Amniotic stem cell (primary cell): ENCODE data around the gene GPC5.

Experiments
- DNase-seq: peaks from one replicate; lab custom pipeline; 2025; lab: John Stamatoyannopoulos, UW

The GPC5 gene

DNA sequence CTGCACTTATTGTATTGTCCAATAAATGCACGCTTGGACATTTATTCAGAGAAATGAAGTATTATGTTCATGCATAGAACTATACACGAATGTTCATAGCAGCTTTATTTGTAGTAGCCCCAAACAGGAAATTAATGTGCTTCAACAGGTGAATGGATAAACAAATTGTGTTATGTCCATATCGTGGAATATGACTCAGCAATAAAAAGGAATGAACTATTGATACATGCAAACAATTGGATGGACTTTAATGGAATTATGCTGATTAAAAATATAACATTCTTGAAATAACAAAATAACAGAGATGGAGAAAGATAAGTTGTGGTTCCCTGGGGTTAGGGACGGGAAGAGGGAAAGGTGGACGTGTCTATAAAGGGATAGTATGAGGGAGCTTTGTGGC, 65.9 kb downstream of the GPC5 start:
- DNase-seq = no peak

DNA sequence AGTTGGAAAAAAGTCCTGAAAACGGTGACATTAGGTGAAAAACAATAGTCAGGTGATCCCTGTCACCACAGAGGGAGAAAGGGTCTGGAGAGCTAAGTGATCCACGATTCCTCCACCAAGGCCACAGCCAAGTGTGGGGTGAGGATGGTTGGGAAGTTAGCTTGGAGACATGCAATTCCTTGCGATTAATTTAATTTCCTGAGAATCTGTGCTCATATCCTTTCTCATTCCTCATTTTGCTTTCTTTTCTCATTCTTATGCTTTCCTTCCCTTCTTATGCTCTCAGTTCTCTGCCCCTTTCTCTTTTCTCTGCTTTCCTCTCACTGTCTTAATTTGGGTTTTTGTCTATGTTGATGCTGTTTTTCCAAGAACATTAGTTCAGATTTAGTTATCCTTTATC, 68.8 kb downstream of the GPC5 start:
- no peak for DNase-seq

DNA sequence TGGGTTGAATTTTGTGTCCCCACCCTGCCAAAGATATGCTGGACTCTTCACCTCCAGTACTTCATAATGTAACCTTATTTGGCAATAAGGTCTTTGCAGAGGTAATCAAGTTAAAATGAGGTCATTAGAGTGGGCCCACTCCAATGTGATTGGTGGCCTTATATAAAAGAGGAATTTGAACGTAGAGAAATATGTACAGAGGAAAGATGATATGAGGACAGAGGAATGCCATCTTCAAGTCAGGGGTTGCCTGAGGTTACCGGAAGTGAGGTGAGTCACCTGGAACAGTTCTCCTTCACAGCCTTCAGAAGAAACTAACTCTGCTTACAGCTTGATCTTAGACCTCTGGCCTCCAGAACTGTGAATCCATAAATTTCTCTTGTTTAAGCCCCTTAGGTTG, 69.9 kb downstream of the GPC5 start:
- DNase-seq = no peak

DNA sequence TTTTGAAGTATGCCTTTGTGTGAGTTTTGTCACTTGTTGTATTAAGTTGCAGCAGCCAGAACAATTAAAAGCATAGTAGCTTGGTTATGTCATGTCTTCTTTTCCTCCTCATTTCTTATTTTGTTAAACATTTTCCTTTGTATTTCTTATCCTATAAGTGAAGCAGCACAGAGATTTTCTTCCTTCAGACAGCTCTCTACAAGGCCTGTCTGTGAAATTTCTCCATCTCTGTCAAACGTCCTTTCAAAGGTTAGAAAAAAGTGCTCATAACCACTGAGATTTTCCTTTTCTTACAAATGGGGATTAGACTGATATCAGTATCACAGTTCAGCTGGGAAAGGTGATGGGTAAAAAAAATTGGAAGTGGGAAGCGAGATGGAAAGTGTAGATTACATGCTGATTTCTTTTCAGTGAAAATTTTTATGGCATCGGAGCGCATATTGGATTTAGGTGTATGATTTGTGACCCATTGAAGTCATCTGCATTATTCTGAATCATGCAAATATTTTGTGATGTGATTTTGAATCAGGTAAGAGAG, 71.7 kb downstream of the GPC5 start:
- DNase-seq = no peak

DNA sequence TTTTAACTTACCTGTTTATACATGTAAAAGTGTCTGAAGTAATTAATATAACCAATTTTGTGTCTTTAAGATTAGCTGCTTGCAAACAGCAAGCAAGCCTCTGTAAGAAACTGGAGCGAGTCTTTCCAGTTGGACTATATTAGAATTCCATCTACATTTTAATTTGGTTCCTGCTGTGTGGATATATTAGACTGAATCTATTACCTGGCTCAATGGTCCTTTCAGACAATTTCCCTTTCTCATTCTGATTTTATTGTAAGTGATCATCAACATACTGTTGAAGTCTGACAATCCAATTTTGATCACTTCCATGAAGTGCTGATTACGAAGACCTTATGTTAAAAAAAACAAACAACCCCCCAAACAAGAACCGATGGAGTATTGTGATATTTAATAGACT, 72.3 kb downstream of the GPC5 start:
- DNase-seq = no peak

DNA sequence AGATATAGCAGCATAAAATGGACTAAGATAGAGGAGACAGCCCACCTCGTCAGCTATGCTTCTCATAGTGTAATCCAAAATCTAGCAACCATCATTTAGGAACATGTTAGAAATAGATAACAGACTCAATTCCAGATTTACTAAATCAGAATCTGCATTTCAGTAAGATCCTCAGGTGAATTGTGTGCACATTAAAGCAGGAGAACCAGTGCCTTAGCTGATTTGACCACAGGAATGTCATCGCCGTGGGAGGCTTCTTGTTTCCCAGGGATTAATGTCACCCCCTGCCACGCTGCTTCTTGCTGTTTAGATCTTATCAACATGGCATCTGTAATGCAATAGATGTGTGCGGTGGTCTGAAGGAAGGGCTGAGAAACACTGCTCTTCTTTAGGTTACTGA, 84.0 kb downstream of the GPC5 start:
- no peak for DNase-seq

DNA sequence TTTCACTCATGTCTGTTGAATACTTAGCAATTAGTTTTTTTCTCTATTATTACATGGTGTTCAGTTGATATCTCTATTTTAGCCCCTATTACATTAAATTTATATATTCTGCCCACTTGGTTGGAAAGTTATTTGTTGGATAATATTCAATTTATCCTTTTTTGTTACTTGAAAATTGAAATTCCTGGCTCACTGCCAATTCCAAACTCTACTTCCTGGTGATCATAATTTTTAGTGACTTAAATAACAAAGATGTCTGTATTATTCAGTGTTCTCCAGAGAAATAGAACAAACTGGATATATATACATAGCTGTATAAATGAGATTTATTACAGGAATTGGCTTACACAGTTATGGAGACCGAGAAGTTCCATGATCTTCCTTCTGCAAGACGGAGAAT, 93.6 kb downstream of the GPC5 start:
- no peak for DNase-seq

DNA sequence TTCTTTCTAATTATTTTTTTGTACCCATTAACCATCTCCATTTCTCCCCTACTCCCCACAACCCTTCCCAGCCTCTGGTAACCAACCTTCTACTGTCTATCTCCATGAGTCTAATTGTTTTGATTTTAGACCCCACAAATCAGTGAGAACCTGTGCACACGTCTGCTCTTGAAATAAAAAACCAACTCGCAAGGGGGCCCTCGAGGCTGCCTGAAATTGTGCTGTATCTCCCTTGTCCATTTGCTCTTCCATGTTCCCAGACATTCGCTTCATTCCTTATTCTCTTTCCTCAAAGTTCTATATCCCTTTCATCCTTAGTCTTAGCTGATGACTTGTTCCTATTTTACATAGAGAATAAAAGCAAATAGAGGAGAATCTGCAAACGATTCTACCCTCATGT, 95.0 kb downstream of the GPC5 start:
- no peak for DNase-seq

DNA sequence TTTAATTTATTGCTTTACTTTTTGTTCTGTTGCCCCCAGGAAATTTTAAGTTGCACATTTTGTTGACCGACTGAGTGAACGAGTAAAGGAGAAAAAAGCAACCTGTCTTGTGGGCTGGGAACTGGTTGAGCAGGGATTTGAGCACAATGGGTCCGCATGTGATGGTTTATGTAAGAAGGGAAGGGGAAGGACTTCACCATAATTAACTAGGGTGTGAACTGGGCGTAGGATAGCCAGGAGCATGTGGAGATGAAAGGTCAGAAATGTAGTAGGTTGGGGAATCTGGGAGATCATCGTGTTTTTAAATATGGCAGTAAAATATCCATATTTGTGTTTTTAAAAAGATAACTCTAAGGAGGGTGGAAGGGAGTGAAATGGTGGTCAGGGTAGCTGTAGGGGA, 99.9 kb downstream of the GPC5 start:
- DNase-seq = no peak

DNA sequence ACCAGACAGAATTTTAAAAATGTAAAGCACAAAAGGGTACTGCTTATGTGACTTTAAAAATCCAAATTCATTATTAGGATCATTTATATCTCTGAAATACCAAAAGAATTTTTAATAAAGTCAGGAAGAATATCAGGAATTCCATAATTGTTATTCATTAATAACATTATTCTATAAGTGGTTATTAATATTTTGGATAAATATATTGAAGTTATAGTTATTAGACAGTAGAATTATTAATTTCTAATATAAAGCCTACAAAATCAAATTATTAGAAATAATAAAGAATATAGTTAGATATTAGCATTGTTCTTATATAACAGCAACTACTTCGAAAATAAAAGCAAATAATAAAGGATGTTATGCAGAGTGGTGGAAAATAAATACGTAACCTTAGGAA, 105.8 kb downstream of the GPC5 start:
- no peak for DNase-seq

DNA sequence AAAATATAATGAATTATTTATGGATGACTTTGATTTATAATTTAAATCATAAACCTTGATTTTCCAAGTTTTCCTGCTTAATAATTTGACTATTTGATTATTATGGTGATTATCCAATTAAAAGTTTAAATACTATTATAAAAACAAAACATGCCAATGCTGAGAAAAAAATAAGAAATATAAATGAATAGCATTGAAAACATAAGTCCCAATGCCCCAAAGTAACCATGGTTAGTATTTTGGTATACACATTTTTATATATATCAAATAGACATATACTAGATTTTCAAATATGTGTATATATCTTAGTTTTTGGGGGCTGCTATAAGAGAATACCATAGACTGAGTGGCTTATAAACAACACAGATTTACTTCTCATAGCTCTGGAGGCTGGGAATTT, 108.3 kb downstream of the GPC5 start:
- no peak for DNase-seq

DNA sequence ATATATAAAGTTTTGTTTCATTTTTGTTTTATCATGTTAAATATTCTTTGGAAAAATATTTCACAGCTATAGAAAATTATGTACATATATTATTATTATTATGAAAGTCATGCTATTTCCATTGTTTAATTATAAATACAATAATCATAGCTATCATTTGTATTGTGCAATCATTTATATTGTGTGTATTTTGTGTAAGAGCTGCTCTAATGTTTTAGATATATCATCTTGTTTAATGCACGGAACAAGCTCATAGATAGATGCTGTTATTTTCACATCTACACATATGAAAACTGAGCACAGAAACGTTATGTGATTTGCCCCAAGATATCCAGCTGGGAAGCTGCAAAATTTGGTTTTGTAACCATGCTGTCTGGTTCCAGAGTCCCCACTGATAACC, 111.6 kb downstream of the GPC5 start:
- no peak for DNase-seq

DNA sequence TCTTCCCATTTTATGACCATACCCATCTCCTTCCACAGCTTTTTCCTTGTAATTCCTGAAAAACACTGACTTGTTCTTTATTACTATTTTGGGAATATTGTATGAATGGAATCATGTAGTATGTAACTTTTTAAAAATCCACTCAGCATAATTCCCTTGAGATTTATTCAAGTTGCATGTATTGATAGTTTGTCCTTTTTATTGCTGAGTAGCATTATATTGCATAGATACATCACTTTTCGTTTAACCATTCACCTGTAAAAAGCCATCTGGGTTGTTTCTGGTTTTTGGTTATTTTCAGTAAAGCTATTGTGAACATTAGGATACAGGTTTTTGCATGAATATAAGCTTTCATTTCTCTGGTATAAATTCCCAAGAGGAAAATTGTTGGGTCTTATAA, 115.4 kb downstream of the GPC5 start:
- no peak for DNase-seq

DNA sequence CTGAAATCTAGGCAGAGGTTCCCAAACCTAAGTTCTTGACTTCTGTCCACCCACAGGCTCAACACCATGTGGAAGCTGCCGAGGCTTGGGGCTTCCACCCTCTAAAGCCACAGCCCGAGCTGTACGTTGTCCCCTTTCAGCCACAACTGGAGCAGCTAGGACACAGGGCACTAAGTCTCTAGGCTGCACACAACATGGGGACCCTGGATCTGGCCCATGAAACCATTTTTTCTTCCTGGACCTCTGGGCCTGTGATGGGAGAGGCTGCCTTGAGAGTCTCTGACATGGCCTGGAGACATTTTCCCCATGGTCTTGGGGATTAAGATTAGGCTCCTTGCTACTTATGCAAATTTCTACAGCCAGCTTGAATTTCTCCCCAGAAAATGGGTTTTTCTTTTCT, 118.4 kb downstream of the GPC5 start:
- no peak for DNase-seq

DNA sequence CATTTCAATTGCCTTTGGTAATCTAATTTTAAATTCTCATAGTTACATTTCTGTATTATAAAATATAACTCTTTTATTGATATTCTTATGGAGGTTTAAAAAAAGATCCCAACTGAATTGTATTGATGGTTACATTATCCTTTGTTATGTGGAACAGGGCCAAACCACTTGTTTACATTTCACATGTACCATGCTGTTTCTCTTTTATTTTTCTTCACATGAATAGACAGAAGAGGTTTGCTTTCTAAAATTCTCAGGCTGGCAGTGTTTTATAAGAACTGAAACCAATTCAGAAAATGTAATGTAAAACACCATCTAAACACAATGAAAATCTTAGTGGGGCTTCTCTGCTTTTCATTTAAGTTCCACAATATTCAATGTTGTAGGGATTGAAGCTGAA, 122.5 kb downstream of the GPC5 start:
- no peak for DNase-seq

DNA sequence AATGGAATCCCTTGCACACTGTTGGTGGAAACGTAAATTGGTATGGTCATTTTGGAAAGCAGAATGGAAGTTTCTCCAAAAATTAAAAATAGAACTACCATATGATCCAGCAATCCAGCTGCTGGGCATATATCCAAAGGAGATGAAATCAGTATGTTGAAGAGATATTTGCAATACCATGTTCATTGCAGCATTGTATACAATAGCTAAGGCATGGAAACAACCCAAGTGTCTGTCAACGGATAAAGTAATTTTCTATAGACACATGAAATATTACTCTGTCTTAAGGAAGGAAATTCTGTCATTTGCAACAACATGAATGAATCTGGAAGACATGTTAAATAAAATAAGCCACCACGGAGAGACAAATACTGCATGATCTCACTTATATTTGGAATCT, 124.7 kb downstream of the GPC5 start:
- no peak for DNase-seq

DNA sequence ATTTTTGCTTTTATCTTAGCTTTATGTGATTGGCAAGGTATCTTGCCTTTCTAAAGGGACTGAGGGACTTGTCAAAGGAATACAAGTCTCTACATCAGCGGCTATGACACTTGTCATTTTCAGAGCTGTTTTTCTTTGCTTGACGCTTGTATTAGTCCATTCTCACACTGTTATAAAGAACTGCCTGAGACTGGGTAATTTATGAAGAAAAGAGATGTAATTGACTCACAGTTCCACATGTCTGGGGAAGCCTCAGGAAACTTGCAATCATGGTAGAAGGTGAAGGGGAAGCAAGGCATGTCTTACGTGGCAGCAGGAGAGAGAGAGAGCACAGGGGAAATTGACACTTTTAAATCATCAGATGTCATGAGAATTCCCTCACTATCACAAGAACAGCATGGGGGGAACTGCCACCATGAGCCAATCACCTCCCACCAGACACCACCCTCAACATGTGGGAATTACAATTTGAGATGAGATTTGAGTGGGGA, 128.2 kb downstream of the GPC5 start:
- no peak for DNase-seq

DNA sequence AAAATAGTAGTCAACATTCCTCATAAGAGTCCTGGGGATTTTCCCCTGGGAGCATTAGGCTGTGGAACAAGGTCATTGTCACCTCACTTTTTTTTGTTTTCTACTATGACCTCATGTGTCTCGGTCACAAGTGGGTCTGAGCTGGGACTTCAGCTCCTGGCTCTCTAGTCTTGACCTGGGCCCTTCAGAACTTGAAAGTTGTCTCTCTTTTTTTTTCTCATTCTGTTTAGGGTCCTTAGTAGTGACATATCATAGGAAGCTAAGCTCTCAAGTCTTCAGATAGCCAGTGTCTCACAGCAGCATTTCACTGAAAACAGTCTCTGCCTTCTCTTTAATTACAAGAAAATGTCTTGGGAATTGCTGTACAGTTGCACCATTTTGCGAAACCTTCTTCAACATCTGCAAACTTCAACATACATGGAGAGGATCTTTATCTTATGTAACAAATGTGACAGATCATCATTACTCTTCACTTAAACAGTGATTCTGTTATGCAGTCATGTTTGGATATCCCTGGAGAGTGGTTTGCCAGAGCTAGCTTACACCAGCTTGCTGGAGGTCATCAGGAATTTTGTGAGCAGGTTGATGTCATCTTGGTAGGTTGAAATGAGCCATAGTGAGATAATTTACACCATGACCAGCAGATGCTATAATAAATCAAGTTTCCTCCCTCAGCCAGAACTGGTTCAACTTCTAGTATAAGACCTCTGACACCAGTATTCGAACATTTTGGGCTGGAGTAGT, 131.5 kb downstream of the GPC5 start:
- no peak for DNase-seq

DNA sequence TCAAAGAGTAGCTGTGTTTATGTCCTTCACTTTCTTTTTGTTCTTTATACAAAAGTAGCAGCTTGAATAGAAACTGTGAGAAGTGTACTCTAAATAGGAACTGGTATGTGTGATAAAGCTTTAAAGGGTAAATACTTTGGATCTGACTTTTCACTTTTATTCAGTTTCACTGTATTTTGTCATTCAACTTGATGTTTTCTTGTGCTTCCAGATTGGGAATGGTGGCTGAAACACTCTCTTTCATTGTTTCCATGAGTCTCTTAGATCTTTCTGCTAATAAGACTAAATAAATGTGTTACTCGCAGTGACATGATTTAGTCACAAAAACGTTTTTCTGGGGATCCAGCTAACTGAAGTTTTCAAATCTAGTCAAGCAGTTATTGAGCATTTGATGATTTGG, 133.2 kb downstream of the GPC5 start:
- DNase-seq = no peak

DNA sequence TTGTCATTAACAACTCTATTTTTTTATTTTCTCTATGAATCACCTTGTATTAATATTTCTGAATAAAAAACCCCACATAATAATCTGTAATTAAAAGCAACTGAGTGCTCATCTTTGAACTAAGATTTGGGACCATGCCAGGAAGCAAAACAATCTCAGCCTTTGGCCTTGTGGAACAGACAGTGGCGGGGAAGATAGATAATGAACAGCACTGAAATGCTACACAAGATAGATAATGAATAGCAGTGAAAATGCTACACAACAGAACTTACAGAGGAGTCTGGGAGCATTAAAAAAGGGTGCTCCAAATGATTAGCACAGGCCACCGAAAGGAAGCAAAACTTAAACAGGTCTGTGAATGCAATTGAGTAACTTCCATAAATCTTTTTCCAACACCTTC, 134.9 kb downstream of the GPC5 start:
- no peak for DNase-seq

DNA sequence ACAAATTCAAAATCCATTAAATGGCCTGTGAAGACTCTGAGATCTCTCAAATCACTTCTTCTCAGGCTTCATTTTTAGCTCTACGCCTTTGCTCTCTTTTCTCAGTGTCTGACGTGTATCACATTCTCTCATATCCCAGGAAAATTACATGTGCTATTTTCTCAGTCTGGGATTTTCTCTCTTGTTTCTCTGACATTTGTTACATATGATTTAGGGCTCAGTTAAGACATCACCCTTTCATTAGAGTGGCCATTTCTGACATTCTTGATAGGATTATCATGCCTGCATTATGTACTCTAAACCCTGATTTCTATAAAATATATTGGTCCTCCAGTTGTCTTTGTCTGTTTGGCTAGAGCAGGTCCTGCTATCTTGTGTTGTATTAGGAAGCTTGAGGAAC, 136.6 kb downstream of the GPC5 start:
- no peak for DNase-seq

DNA sequence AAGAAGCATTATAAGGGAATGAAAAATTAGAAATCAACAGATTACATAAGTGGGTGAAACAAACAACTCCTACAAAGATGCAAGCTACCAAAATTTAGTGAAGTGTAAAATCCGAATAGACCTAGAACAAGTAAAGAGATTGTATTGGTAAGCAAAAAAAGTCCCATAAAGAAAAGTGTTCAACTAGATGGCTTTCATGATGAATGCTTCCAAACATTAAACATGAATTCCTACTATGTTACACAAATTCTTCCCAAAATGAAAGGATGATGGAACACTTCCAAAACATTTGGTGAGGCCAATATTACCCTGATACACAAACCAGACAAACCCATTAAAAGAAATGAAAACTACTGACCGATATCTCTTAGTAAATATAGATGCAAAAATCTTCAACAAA, 139.0 kb downstream of the GPC5 start:
- no peak for DNase-seq

DNA sequence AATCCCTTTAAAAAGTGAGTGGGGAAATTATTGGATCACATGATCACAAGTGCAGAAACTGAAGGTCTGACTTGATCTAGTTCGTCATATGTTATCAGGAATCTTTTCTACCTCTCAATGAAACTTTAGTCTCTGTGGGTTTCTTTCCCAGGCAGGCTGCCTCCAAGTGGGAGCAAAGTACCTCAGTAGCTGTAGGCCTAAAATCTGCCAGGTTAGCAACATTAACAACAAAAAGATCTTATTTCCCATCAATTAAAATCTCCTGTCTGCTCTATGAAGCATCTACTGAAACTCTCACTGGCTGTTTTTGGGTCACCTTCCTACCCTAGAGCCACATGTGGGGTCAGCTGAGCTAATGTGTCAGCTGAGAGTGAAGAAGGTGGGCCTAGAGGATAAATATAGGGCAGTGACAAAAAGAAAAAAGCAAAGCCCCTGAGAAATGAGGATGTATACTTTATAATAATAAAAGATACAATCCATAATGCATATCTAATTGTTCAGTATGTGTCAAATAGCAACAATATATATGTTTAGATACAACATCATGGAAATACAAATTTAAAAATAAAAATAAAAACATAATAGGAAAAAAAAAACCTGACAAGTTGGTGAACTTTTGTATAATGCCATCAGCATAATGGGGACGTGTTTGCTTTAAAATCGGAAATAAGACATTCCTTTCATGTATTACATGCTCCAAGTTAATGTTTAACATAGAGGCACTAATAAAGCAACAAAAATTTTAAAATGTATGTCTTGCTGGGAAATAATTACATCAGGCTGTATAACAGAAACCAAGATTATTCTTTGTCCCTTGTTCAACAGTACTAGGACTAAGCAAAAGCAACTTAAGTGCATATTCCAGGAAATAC, 141.1 kb downstream of the GPC5 start:
- no peak for DNase-seq
